HG02852 (cell line): ENCODE results near the gene SYNPR.
"Not testable (repeated sequence)": the region's sequence is repeated elsewhere in the genome, so short reads cannot be mapped to it uniquely, and the experiment has no call there.

ENCODE experiments used
- ATAC-seq: cut with Tn5 transposase; IDR thresholded peaks from one replicate; pipeline ENCODE4 v1.9.1; 2021; ENCODE audit warnings: mild to moderate bottlenecking, moderate library complexity; ENCODE audit not compliant: unreplicated experiment

SYNPR gene

DNA sequence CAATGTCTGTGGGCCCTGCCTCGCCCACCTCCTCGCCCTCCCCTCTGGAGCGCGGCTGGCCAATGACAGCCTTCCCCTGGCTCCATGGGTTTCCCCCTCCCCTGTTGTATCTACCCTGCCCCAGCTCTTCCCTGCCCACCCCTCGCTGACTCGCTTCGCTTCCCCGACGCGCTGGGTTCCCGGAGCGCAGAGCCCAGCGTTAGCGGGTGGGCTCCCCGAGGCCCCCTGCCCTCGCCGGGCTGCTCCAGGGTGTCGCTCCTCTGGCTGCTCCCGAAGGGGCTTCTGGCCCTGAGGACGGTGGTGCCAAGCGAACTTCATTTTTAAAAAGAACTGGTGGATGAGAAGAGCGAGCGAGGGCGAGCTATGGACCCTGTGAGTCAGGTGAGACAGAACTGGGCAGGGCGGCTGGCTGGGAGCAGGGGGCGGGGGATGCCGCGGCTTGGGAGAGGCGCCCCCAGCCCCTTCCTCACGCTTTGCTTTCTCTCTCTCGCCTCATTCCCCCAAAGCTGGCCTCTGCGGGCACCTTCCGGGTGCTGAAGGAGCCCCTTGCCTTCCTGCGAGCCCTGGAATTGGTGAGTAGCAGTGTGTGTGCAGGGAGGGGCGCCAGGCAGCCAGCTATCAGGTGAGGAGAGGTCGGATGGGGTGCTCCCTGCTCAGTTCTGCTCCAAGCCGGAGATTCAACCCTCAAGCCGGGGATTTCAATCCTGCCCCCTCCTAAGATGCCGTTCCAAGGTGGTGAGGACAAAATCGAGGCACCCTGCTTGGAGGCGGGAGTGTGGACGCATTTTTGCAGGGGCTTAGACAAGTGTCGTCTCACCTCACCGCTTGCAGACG lies at the start of gene SYNPR:
Gene SYNPR, plus strand, starts transcription at position 138 of the 834 bp plus-strand sequence.
- no peak for ATAC-seq

DNA sequence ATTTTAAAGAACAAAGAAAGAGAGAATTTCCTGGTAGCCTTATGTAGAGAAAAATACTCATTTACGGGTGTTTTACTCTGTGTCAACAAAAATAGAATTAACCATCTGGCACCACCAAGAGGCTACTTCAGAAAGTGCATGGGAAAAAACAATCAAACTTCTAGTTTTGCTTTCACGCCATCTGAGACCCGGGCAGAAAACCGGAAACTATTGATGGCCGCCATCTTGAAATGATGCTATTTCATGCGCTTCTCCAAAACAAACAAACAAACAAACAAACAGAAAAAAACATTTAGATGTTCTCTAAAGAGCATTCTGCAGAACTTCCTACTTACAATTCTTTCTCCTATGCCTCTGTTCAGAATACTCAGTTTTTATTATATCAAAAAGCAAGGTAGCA lies 49.4 kb upstream of the SYNPR start:
- ATAC-seq: peak; percentile 87

DNA sequence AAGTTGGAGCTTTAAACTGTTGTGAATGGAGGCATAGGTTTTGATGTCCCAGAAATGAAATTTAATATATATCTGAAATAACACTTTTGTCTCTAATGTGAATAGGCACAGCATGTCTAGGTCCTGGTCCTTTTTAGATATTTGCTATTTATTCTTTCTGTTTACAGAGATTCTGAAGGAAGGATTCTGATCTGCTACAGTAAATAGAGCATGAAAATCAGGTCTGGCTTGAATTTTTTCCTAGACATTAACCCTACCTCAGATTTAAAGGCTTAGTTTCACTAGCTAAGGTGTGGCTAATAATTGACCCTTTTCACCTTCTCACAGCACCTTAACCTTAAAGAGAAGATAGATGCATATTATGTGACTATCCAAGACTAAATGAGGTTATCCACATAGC lies 48.0 kb upstream of the SYNPR start:
- ATAC-seq: no peak

DNA sequence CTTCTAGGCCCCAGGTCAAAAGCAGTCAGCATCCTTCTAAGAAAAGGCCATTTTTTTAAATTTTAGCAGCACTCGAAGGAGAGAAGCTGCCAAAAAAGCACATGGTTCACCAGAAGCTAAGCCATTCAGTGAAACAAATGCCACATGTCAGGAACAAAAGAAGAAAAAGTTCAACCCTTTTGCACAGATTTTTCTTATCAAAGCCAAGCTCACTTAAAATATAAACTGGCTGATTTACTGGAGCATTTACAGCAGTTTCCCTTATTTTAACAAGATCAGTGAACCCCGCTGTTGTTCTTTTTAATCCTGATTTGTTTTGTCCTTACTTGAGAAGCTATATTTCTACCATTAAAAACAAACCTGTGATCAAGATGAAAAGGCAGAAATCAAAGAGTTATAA lies 46.5 kb upstream of the SYNPR start:
- ATAC-seq: no peak

DNA sequence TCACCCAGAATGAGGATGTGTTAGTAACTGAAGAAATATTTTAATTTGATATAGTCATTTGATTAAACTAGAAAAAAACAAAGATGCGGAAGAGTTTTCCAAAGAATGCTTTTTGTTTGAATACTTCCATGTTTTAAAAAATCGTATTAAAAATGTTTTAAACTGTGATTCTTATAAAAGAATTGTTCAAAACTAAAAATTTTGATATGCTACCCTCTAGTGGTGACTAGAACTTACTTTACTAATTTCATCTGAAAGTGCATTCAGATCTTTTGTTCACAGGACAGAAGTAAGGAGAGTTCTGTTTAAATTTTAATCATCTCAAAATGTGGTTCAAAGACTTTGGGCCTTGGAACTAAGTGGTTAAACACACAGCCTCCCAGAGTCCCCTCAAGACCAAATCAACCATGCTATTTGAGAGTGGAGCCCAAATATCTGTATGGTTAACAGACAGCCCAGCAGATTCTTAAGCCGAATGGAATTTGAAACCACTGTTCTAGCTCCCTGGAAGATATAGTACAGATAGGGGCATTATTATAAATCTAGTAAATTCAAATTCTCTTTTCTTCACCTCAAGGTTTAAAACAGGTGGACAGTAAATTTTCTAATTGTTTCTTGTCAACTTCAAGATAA lies 45.2 kb upstream of the SYNPR start:
- ATAC-seq: no peak

DNA sequence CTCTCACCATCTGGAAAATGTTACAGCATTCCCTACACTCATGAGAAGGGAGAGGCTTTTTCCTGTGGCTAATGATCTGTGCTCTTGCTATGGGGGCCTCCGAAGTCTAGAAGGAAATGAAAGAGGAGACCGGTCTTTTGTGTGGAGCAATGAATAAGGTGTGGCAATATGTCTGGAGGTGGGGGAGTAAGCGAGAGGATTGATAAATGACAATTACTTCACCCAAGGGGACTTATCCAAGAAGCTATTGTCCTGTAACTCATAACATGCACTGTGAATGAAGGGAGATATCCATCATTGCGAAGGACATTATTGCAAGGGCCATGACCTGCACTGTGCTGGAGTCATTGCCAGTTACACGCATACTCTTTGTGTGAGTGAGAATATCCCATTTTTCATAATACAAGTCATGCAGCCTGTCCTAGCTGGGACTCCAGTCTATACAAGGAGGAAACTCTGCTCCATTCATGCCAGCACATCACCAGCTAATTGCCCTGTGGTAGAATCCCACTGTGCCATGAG lies 37.7 kb upstream of the SYNPR start:
- no peak for ATAC-seq

DNA sequence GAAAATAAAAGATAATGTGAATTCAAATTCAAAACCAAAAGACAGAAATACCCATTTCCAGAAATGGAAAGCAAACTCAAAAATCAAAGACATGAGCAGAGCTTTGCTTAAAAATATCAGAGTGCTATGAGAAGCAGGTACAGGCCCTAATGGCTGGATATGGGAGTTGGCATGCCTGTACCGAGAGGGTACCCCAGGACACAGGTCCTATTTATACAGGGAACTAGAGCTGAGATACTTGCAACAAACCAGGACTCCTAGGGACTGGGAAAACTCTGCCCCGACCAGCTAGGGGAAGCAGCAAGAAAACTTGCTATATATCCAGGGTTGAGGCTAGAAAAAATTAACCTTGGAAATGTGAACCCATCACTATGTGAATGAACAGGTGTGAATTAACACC lies 36.0 kb upstream of the SYNPR start:
- ATAC-seq: no peak

DNA sequence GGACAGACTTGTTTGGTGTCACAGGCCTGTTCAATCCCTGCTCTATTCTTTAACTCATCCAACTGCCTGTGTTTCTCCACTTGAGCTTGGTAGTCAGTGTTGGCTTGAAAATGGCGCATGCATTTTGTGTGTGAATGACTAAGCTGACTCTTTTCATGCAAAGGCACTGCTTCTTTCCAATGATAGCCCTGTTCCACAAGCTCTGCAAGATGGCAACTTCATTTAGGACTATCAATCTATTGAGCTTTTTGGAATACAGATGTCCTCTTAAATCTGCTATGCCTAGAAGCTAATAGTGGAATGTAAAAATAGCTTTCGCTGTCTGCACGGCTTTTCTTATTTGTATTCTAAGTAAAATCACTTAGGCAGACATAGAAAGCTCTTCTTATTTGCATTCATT lies 33.6 kb upstream of the SYNPR start:
- no peak for ATAC-seq

DNA sequence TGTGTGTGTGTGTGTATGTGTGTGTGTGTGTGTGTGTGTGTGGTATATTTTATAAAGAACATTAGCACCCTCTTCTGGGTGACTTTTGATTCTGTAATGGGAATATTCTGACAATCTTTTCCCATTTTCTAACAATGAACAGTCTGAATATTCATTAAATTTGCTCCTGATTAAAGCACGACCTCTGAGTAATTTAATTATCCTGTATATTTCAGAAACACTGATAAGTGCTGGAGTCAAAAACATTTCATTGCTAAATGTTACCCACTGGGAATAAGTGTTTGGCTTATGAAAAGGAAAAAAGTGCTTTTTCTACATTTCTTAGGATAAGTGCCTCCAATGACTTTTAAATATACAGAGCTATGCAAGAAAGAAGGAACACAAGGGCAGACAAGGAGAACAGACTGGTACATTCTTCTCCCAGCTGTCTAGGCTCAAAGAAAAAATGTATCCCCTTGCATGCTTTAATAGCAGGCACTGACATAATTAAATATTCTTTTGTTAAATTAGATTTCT lies 32.3 kb upstream of the SYNPR start:
- no peak for ATAC-seq

DNA sequence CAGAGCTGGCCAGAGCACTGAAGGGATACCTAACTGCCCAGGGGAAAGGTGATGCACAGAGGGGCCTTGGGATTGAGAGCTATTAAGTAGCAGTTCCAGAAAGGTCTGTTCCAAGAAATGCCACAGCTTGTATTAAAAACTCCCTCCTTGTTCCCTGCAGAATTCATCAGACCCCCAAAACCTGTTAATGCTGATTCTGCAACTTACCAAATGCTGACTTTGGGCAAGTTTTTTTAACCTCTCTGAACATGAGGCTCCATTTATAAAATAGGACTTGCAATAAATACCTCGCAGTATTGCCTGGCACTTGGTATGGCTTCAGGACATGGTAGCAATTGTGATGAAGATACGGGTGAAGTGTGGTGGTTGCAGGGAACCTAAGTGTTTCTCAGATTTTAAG lies 30.1 kb upstream of the SYNPR start:
- ATAC-seq: no peak

DNA sequence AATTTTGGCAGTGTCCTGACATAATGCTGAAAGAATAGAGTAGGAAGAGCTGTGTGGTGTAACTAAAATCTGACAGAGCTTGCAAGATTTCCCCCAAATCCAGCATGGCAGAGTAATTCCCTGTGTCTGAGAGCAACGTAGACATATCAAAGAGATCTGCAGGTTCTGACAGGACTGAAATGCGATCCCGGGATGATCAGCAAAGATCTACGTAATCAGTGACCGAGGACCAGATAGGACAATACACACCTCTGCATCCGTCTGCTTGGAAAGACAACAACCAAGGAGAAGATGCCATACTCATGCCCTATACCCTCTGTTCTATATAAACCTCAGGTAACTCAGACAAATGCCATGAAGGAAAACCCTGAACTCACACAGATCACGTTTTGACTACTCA lies 26.6 kb upstream of the SYNPR start:
- ATAC-seq: no peak

DNA sequence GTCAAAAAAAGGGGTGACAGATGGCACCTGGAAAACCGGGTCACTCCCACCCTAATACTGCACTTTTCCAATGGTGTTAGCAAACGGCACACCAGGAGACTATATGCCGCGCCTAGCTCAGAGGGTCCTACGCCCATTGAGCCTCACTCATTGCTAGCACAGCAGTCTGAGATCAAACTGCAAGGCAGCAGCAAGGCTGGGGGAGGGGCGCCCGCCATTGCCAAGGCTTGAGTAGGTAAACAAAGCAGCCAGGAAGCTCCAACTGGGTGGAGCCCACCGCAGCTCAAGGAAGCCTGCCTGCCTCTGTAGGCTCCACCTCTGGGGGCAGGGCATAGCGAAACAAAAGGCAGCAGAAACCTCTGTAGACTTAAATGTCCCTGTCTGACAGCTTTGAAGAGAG lies 22.3 kb upstream of the SYNPR start:
- ATAC-seq: not testable (repeated sequence)

DNA sequence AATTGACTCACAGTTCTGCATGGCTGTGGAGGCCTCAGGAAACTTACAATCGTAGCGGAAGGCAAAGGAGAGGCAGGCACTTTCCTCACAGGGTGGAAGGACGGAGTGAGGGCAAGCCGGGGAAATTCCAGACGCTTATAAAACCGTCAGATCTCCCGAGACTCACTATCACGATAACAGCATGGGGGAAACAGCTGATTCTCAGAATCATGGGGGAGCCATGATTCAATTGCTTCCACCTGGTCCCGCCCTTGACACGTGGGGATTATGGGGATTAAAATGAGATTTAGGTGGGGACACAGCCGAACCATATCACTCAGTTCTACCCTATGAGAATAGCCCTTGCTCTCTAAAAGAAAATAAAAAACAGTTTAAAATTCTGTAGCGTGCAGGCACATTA lies 13.4 kb upstream of the SYNPR start:
- ATAC-seq: no peak

DNA sequence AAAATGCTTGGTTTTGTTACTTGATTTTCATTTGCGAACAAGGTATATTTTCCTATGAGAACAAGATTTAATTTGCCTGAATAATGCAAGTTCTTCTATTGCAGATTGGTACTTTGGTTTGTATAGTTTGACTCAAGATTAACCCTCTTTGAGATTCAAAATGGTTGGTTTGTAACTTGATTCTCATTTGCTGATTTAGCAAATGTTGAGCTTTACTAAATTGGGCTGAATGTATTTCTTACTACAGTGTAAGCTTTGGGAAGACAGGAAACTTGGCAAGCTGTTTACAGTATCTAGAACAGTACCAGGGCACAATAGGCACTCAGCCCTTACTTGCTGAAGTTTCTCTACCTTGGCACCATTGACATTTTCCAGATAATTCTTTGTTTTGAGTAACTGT lies 3.7 kb upstream of the SYNPR start:
- ATAC-seq: no peak

DNA sequence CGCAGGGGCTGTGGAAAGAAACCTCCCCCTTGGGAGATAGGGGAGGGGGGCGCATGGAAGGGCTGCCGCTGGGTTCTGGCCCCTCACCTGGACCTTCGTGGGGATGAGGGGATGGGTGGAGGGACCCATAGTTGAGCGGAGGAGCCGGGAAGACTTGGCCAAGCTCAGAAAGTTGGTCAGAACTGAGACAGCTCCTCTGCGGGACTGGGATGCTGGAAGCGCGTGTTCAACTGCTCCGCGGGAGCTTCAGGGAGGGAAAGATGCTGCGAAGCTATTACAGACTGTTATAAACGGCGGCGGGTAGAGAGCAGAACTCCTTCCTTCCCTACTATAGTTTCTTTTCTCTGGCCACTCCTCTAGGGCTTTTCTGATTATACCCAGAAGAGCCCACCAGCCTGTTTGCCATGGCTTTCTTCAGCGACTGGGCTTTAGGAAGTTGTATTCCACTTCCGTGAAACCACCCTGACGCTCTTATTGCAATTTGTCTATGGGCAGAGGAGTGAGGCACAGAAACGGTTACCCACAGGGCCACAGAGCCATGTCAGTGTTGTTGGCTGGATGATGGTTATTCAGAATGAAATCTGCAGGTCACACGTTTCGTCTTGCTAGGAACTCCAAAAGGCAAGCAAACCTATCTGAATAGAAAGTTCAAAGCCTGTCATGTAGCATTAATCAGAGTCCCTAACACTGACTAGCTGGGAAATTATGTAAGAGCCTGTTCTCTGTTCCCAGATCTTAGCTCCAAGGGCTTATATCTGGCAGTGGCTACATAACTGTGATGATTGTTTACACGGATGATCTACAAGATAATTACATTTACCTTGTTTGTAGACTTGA lies 1.1 kb downstream of the SYNPR start:
- ATAC-seq: no peak

DNA sequence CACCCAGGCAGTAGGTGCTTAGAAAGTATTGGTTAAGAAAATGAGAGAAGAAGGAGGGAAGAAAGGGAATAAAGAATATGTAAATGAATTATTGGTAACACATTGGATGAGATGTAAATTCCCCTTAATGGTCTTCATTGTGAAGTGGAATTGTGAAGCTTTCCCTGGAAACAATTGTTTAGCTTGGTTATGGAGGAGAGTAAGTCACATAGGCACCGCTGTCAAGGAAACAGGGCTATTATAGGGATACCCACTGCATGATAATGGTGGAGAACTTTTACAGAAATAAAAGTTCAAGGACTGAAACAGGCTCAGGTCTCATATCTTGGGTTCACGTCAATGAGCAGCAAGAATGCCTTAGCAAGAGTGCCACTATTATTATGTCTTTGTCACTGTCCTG lies 9.5 kb downstream of the SYNPR start:
- ATAC-seq: no peak

DNA sequence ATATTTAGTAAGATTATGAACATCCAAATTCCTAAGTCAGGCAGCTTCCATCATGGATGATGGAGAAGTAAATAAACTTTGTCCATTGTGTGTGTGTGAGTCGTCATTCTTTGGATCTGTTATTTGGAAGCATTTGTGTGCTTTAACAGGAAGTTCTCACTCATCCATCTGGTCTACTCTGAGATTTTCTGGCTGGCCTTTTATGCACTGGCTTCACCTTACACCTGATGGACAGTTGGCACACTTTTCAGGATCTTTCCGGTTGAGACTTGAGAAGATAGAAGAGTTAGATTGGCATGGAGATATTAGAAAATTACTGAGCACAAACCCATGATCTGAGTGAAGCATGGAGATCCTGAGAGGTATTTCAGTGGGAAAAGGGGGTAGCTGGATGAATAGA lies 12.6 kb downstream of the SYNPR start:
- no peak for ATAC-seq

DNA sequence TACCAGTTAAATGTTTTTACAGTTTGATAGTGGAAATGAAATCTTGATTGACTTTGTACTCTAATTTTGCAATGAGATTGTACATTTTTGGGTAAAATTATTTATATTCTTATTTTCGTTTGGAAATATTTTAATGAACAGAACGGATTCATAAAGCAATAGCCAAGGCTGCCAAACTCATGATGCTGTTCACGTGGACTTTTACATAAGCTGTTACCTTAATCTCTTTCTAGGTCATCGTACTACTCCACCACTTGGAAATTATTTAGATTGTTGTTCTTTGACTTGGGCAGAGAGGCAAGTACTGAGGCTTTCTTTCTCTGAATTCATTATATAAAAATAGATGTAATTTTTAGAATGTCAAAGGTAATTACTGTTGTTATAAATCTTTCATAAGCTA lies 16.2 kb downstream of the SYNPR start:
- no peak for ATAC-seq

DNA sequence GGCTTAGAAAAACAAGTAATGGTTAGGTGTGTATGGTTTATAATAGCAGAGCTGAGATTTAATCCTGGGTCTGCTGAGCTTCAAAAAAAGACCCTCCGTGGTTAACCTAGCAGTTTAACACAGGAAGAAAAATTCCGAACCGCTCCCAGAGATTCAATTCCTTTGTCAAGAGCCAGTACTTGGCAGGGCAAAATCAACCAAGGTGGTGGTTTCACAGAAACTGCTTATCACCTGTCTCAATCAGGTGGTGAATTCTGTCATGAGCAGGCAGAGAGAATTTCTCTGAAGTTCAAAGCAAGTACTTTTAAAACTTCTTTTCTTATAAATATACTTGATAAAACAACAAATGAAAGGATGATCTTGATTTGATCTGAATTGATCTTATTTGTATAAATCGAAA lies 17.2 kb downstream of the SYNPR start:
- ATAC-seq: no peak

DNA sequence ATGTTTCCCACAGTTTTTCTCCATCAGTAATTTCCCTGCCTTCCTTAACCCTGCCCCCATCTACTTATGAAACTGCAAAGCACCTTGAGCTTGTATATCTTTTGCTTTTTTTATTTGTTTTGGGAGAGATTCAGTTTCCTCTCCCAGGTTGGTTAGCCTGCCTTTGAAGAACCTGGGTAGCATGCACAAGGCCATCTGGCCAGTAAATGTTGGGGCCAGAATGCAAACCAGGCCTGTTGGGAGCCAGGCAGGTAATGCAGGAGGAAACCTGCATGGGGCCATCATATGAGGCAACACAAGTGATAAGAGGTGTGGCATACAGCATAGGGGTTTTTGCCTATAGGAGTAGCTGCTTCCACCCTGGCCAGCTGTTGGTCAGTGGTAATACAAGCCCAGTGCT lies 17.7 kb downstream of the SYNPR start:
- ATAC-seq: no peak

DNA sequence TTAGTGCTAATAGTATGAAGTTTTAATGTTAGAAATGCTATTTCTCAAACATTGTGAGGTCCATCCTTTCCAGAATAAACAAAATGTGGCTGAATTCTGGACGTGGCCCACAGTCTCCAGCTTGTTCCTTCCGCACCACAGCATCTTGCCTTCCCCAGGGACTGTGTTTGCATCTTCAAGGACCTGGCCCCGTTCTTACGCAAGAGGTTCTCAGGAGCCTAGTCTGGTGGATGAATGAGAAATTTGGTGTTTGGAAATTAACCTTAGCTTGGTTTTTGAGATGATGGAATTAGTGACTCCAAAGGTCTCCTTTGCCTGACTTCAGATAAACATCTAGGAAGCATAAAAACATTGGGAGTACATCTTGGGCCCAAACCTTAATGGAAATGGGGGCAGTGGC lies 18.1 kb downstream of the SYNPR start:
- no peak for ATAC-seq
